ENCODE results near the gene CKLF. TPM values are rescaled to one million over a fixed set of nuclear protein-coding genes. Genes with fewer than 3 reads are reported as not detected.
"Not testable (repeated sequence)": the region's sequence is repeated elsewhere in the genome, so short reads cannot be mapped to it uniquely, and the experiment has no call there.

CKLF gene
- total and polyA plus RNA-seq, 2 donors = 54.7 to 54.9 TPM

- WGBS = 83% methylated on average over 8 of the region's 8 CpGs
Observed at GRCh38 chr16:66513111-66513723, 39.2 kb upstream of the CKLF start.

GRCh38 chr16:66514391-66514790, 38.0 kb upstream of the CKLF start:
- not testable (repeated sequence) for H3K4me3 ChIP-seq (ENCODE audit: low read depth, low read length); H3K4me1 ChIP-seq (ENCODE audit: insufficient read depth); DNase-seq (ENCODE audit: extremely low spot score); H3K27ac ChIP-seq (ENCODE audit: low read depth); H3K36me3 ChIP-seq (ENCODE audit: insufficient read depth)
- WGBS = 96% methylated on average over 12 of the region's 17 CpGs

More at GRCh38 chr16:66513111-66513723, 39.2 kb upstream of the CKLF start:
- H3K27ac ChIP-seq (ENCODE audit: low read depth) = no peak overlapping the region
- no peaks in the 10 kb centered on the region for H3K4me1 ChIP-seq (ENCODE audit: insufficient read depth)
- H3K36me3 ChIP-seq (ENCODE audit: insufficient read depth) = peaks cover 2% of the 10 kb centered on the region
- H3K4me3 ChIP-seq (ENCODE audit: low read depth, low read length) = no peak overlapping the region
- DNase-seq (ENCODE audit: extremely low spot score) = no peak

DNA sequence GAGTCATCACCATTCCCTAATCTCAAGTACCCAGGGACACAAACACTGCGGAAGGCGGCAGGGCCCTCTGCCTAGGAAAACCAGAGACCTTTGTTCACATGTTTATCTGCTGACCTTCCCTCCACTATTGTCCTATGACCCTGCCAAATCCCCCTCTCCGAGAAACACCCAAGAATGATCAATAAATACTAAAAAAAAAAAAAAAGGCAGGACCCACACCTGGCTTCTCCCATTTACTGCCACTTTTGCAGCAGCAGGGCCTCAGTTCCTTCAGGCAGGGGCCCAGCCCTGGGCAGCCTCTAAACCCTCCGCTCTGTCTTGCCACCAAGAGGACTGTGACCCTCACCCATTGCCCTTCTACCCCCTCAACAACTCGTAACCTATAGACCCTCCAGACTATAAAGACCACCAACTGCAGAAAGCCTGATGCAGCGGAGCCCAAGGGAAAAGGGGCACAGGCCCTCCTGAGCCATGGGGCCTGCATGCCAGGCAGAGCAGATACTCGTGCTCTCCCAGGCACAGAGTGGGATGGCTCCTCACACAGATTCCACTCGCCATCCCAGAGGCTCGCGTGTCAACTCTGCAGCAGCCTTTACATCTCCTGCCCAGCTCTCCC, 37.3 kb upstream of the CKLF start:
- H3K4me3 ChIP-seq (ENCODE audit: low read depth, low read length); DNase-seq (ENCODE audit: extremely low spot score); H3K27ac ChIP-seq (ENCODE audit: low read depth); H3K4me1 ChIP-seq (ENCODE audit: insufficient read depth); H3K36me3 ChIP-seq (ENCODE audit: insufficient read depth): not testable (repeated sequence)
- WGBS = 95% methylated on average over 10 of the region's 10 CpGs

GRCh38 chr16:66515596-66516508, 36.5 kb upstream of the CKLF start:
- H3K27ac ChIP-seq (ENCODE audit: low read depth) = peak overlapping the region; percentile 68
- WGBS = 51% methylated on average over 12 of the region's 12 CpGs
- DNase-seq (ENCODE audit: extremely low spot score) = no peak
- peaks cover 2% of the 10 kb centered on the region for H3K36me3 ChIP-seq (ENCODE audit: insufficient read depth)
- H3K4me3 ChIP-seq (ENCODE audit: low read depth, low read length) = no peak overlapping the region
- no peaks in the 10 kb centered on the region for H3K4me1 ChIP-seq (ENCODE audit: insufficient read depth)

DNA sequence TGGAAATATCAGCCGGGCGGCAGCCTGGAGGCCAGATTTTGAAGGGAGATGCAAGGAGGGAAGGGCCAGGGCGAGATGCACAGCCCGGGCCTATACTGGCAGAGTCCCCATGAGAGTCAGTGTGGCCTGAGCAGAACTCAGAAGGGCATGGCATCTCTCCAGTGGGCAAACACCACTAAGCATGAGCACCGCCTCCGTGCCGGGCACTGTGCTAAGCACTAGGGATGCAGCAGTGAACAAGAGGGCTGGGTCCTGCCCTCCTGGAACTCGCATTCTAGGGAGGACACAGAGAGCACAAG, 35.9 kb upstream of the CKLF start:
- DNase-seq (ENCODE audit: extremely low spot score) = no peak
- H3K36me3 ChIP-seq (ENCODE audit: insufficient read depth) = no peaks in the 10 kb centered on the region
- 9% methylated on average over 8 of the region's 8 CpGs for WGBS
- no peak overlapping the region for H3K4me3 ChIP-seq (ENCODE audit: low read depth, low read length)
- H3K4me1 ChIP-seq (ENCODE audit: insufficient read depth) = no peaks in the 10 kb centered on the region
- peak overlapping the region; percentile 68 for H3K27ac ChIP-seq (ENCODE audit: low read depth)

DNA sequence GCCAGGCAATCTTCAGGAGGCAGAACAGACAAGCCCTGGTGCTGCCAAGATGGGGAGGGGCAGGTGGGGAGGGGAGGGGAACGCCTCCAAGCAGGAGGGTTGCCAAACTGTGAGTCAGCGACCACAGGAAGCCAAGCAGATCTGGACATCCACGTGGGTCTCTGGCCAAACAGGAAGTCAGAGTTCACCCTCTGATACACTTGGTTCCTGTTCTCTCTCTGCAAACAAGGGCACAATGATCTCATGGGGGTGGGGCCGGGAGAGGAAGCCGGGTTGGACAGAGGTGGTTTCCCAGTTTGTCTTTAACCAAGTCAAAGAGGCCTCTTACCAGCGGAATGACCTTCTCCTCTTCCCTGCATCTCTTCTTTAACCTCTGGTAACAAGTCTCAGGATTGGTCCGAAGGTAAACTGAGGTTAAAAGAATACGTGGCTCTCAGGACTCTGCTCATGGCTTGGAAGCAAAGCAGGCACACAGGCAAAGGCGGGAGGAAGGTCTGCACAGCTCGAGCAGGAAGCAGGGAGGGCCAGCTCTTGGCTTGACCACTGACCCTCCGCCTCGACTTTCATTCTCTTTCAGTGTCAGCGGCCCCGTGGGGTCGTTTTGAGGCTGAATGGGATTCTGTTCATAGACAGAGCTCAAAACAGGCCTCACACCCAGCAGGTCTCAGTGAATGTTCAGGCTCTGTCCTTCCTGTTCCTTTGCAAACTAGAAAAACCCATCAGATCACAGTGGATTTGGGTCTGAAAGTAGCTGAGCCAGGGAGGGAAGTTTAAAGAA, 35.4 kb upstream of the CKLF start:
- peak; percentile 91 for DNase-seq (ENCODE audit: extremely low spot score)
- no peaks in the 10 kb centered on the region for H3K4me1 ChIP-seq (ENCODE audit: insufficient read depth)
- peak overlapping the region; percentile 96 for H3K27ac ChIP-seq (ENCODE audit: low read depth)
- 21% methylated on average over 15 of the region's 15 CpGs for WGBS
- H3K4me3 ChIP-seq (ENCODE audit: low read depth, low read length) = no peak overlapping the region
- H3K36me3 ChIP-seq (ENCODE audit: insufficient read depth) = no peaks in the 10 kb centered on the region

DNA sequence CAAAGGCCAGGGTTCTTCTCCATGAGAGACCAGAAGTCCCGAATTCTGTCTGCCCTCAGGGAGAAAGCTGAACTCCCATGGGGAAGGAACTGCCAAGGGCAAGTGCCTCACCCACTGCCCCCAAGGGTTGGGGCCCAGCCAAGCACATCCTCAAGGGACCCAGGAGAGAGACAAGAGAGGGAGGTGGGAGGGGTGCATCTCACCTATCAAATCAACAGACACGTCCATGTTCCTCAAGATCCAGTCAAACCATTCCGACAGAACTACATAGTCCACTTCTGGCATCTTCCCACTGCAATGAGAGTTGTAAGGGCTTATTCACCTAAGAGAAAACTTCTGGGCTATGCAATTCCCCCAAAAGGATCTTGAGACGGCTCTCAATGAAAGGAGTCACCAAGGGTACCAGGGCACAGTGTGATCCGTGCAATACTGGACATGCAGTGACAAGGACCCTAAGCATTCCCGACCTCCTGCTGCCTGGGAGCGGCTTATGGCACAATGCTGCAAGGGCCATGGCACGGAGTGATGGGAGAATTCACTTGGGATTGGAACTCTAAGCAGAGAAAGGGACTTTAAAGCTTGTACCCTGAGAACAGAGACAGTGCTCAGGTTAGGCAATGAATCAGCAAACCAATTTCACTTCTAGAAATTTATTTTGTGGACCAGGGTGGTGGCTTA, 34.7 kb upstream of the CKLF start:
- no peaks in the 10 kb centered on the region for H3K36me3 ChIP-seq (ENCODE audit: insufficient read depth)
- no peak for DNase-seq (ENCODE audit: extremely low spot score)
- H3K27ac ChIP-seq (ENCODE audit: low read depth) = peak overlapping the region; percentile 96
- H3K4me1 ChIP-seq (ENCODE audit: insufficient read depth) = no peaks in the 10 kb centered on the region
- WGBS = 80% methylated on average over 8 of the region's 8 CpGs
- no peak overlapping the region for H3K4me3 ChIP-seq (ENCODE audit: low read depth, low read length)

GRCh38 chr16:66519482-66520373, 32.6 kb upstream of the CKLF start:
- WGBS = 88% methylated on average over 11 of the region's 11 CpGs
- Histone ChIP-seq H3K36me3 (ENCODE audit: insufficient read depth) (no peaks in the 10 kb centered on the region), H3K4me3 (ENCODE audit: low read depth, low read length) (no peak overlapping the region), H3K4me1 (ENCODE audit: insufficient read depth) (no peaks in the 10 kb centered on the region), H3K27ac (ENCODE audit: low read depth) (no peak overlapping the region)
- DNase-seq (ENCODE audit: extremely low spot score) = no peak

DNA sequence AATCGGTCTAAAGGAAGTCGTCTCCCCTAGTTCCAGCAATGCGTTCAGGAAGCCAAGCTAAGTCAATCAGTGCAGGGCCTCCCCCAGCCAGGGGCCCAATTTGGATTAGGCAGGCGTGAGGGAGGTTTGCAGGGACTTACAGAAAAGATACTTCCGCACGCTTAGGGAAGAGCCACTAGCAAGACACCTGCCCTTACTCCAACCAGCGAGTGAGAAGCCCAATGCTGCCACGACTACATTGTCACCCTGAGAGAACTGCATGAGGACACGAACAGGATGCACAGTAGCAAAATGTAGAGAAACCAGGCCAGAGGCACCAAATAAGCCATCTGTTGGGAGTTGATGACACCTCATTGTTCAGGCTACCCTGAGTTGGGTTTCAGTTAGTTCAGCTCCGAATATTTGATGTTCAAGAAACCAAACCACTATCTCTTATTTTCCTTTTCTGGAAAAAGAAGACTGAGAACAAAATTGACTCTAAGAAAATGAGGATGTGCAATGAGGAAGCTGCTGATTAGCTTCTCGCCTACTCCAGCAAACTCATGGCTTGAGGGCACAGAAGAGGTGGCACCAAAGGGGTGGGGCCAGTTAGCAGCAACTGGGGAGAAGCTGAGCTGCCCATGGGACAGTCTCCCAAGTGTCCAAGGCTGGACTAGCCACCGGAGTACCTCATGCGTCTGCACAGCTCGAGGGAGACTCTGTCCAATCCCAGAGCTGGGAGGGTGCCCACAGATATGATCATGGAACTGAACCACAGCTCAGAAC, 31.8 kb upstream of the CKLF start:
- WGBS = 83% methylated on average over 14 of the region's 14 CpGs
- no peak overlapping the region for H3K4me3 ChIP-seq (ENCODE audit: low read depth, low read length)
- no peaks in the 10 kb centered on the region for H3K4me1 ChIP-seq (ENCODE audit: insufficient read depth)
- H3K36me3 ChIP-seq (ENCODE audit: insufficient read depth) = no peaks in the 10 kb centered on the region
- no peak overlapping the region for H3K27ac ChIP-seq (ENCODE audit: low read depth)
- no peak for DNase-seq (ENCODE audit: extremely low spot score)

GRCh38 chr16:66521252-66521713, 31.1 kb upstream of the CKLF start:
- Histone ChIP-seq H3K4me3 (ENCODE audit: low read depth, low read length) (no peak overlapping the region), H3K27ac (ENCODE audit: low read depth) (no peak overlapping the region), H3K36me3 (ENCODE audit: insufficient read depth) (no peaks in the 10 kb centered on the region), H3K4me1 (ENCODE audit: insufficient read depth) (no peaks in the 10 kb centered on the region)
- DNase-seq (ENCODE audit: extremely low spot score) = no peak
- 91% methylated on average over 5 of the region's 5 CpGs for WGBS

DNA sequence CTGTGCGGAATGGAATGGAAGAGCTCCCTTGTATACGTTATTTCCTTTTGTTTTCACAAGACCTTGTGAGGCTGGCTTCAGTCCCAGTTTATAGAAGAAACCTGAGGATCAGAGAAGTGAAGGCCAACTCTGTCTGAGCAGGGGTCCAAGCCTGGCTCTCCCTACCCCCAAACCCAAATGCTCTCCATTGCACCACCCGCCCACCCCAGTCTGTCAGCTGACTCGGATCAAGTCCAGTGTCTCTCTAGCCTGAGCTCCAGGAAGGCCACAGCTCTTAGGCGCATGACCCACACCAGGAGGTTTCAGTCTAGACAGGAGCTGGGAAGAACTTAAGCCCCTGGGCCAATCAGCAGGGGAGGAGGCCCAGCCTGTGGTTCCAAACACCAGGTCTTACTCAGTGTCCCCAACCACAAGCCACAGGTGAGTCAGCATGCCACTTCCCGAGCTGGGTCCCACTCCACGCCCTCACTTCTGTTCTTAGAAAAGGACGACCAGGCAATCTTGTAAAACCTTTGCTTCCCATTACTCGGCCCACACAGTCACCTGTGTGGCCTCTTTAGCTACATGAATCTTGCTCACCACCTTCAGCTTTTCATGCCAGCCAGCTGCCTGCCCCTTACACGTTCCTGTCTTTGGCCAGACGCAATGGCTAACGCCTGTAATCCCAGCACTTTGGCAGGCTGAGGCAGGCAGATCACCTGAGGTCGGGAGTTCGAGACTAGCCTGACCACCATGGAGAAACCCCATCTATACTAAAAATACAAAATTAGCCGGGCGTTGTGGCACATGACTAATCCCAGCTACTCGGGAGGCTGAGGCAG, 30.2 kb upstream of the CKLF start:
- no peak overlapping the region for H3K4me3 ChIP-seq (ENCODE audit: low read depth, low read length)
- H3K36me3 ChIP-seq (ENCODE audit: insufficient read depth) = no peaks in the 10 kb centered on the region
- H3K27ac ChIP-seq (ENCODE audit: low read depth) = no peak overlapping the region
- WGBS = 72% methylated on average over 17 of the region's 17 CpGs
- no peaks in the 10 kb centered on the region for H3K4me1 ChIP-seq (ENCODE audit: insufficient read depth)
- no peak for DNase-seq (ENCODE audit: extremely low spot score)

All from urinary bladder (tissue), 4 donors.